HCT116 (cell line): Measurements from ENCODE around the gene SLC6A7. TPM values are rescaled to one million over a fixed set of nuclear protein-coding genes. Genes with fewer than 3 reads are reported as not detected.

Experiments
- ATAC-seq: fragments of 200-7000 bp; cut with Tn5 transposase; 2 replicates; pipeline ENCODE4 v1.9.1; 2020; ENCODE audit warnings: mild to moderate bottlenecking, moderate library complexity
- BruUV-seq: library from RNA; stranded (reverse); fragments of 400-500 nt; replicated peaks from 2 replicates; lab custom pipeline; 2021; lab: Mats Ljungman, UMichigan
- CTCF ChIA-PET: fragments of 300-600 bp; sonication (Branson Sonifier 250); formaldehyde crosslinking; loops from one replicate; lab custom pipeline; 2021; ENCODE audit warnings: antibody characterized with exemption; lab: Charles Lee
- POLR2A ChIA-PET: fragments of 300-600, 350-600 bp; sonication (Branson Sonifier 250); formaldehyde crosslinking; loops from one replicate; lab custom pipeline; 2021; ENCODE audit warnings: antibody characterized with exemption; lab: Charles Lee
- RAD21 ChIA-PET, 2 experiments: fragments of 300-600 bp; sonication (Branson Sonifier 250); formaldehyde crosslinking; loops; one replicate each; lab custom pipeline; 2023; ENCODE audit warnings: low total read pairs in 2 of 2; ENCODE audit not compliant: uncharacterized antibody in 2 of 2, unreplicated experiment in 2 of 2, low non-redundant PET in 1 of 2; lab: Charles Lee
- DNase-seq: peaks from one replicate; pipeline ENCODE4 v3.0.0-alpha.2; 2010; ENCODE audit warnings: low read depth, low spot score
- H2AFZ ChIP-seq: fragments of 200-600 bp; shearing (Covaris generic), sonication (generic); 2 replicates; pipeline ENCODE4 v1.6.1; 2017; ENCODE audit warnings: low read depth, mixed run types, mixed read lengths, antibody characterized with exemption, low read length; ENCODE audit not compliant: poor library complexity, severe bottlenecking
- H3K27ac ChIP-seq: 2 replicates; pipeline ENCODE4 v1.5.1; 2012; ENCODE audit warnings: low read depth, low read length
- H3K27me3 ChIP-seq: fragments of 200-600 bp; sonication (generic); 2 replicates; pipeline ENCODE4 v1.6.1; 2016; ENCODE audit warnings: mixed run types, low read length, mixed read lengths; ENCODE audit not compliant: insufficient read depth
- H3K36me3 ChIP-seq, 2 experiments: fragments of 200-500 bp in 1 of 2; fragments of 200-600 bp in 1 of 2; sonication (Bioruptor generic) in 1 of 2; sonication (generic) in 1 of 2; 2 replicates each; pipeline versions ENCODE4 v1.5.1 to v1.6.1; 2014 to 2016; ENCODE audit warnings: low read length in 2 of 2, inconsistent platforms in 1 of 2, mixed read lengths in 1 of 2, mixed run types in 1 of 2; ENCODE audit not compliant: insufficient read depth in 2 of 2, control insufficient read depth in 1 of 2
- H3K4me1 ChIP-seq, 2 experiments: fragments of 200-600 bp in 1 of 2; sonication (generic) in 1 of 2; 2 replicates each; pipeline versions ENCODE4 v1.5.1 to v1.6.1; 2012 to 2017; ENCODE audit warnings: low read length in 2 of 2, inconsistent platforms in 1 of 2, mild to moderate bottlenecking in 1 of 2, mixed read lengths in 1 of 2, mixed run types in 1 of 2, moderate library complexity in 1 of 2; ENCODE audit not compliant: insufficient read depth in 2 of 2, control insufficient read depth in 1 of 2
- H3K4me2 ChIP-seq: fragments of 200-600 bp; sonication (generic); 2 replicates; pipeline ENCODE4 v1.6.1; 2017; ENCODE audit warnings: mixed run types, low read length, mixed read lengths
- H3K4me3 ChIP-seq, 2 experiments: fragments of 200-600 bp in 1 of 2; sonication (generic) in 1 of 2; replicated peaks in 1 of 2; 2 replicates each; pipeline ENCODE4 v1.5.1; 2011 to 2016; ENCODE audit warnings: low read length in 2 of 2, control low read depth in 1 of 2, low read depth in 1 of 2, mild to moderate bottlenecking in 1 of 2, mixed read lengths in 1 of 2, mixed run types in 1 of 2
- H3K79me2 ChIP-seq: fragments of 200-600 bp; sonication (generic); 2 replicates; pipeline ENCODE4 v1.6.1; 2017; ENCODE audit warnings: mild to moderate bottlenecking, mixed run types, low read length, moderate library complexity, mixed read lengths; ENCODE audit not compliant: insufficient read depth
- H3K9ac ChIP-seq: fragments of 200-600 bp; sonication (generic); 2 replicates; pipeline ENCODE4 v1.6.1; 2016; ENCODE audit warnings: low read length, mixed read lengths
- H3K9me2 ChIP-seq: fragments of 200-600 bp; sonication (generic), shearing (Covaris generic); 2 replicates; pipeline ENCODE4 v1.6.1; 2017; ENCODE audit warnings: mixed run types, mild to moderate bottlenecking, moderate library complexity; ENCODE audit not compliant: insufficient read depth
- H3K9me3 ChIP-seq, 2 experiments: fragments of 200-500 bp in 1 of 2; fragments of 200-600 bp in 1 of 2; sonication (Bioruptor generic) in 1 of 2; sonication (generic) in 1 of 2; 2 replicates each; pipeline ENCODE4 v1.6.1; 2014 to 2017; ENCODE audit warnings: low read length in 2 of 2, mixed read lengths in 2 of 2, inconsistent platforms in 1 of 2, low read depth in 1 of 2, mild to moderate bottlenecking in 1 of 2, mixed run types in 1 of 2, moderate library complexity in 1 of 2; ENCODE audit not compliant: control insufficient read depth in 1 of 2, insufficient read depth in 1 of 2
- H4K20me1 ChIP-seq: fragments of 200-600 bp; sonication (generic), shearing (Covaris generic); 2 replicates; pipeline ENCODE4 v1.6.1; 2017; ENCODE audit warnings: mixed run types, mild to moderate bottlenecking, moderate library complexity; ENCODE audit not compliant: insufficient read depth
- CEBPB ChIP-seq: IDR thresholded peaks from 2 replicates; pipeline ENCODE4 v1.6.1; 2012; ENCODE audit warnings: low read depth
- EGR1 ChIP-seq: IDR thresholded peaks from 2 replicates; pipeline ENCODE4 v1.6.1; 2012; ENCODE audit warnings: low read depth
- EZH2 ChIP-seq: fragments of 200-600 bp; sonication (generic); IDR thresholded peaks from 2 replicates; pipeline ENCODE4 v1.6.1; 2017; ENCODE audit warnings: antibody characterized with exemption, mixed run types
- EZH2phosphoT487 ChIP-seq: fragments of 200-600 bp; IDR thresholded peaks from 2 replicates; pipeline ENCODE4 v1.6.1; 2018; ENCODE audit warnings: antibody characterized with exemption, borderline replicate concordance
- FOSL1 ChIP-seq: IDR thresholded peaks from 2 replicates; pipeline ENCODE4 v1.6.1; 2012; ENCODE audit warnings: low read depth
- JUND ChIP-seq: IDR thresholded peaks from 2 replicates; pipeline ENCODE4 v1.6.1; 2012
- MAX ChIP-seq: IDR thresholded peaks from 2 replicates; pipeline ENCODE4 v1.6.1; 2012
- POLR2AphosphoS5 ChIP-seq: IDR thresholded peaks from 2 replicates; pipeline ENCODE4 v1.6.1; 2011; ENCODE audit warnings: mild to moderate bottlenecking, low read depth, low read length, moderate library complexity
- SIN3A ChIP-seq: IDR thresholded peaks from 2 replicates; pipeline ENCODE4 v1.6.1; 2012; ENCODE audit warnings: low read depth
- SP1 ChIP-seq: IDR thresholded peaks from 2 replicates; pipeline ENCODE4 v1.6.1; 2012; ENCODE audit warnings: low read depth
- TCF7L2 ChIP-seq: IDR thresholded peaks from 2 replicates; pipeline ENCODE4 v1.7.0; 2011; ENCODE audit warnings: borderline replicate concordance, inconsistent platforms; ENCODE audit not compliant: insufficient read depth, insufficient read length; ENCODE audit errors: extremely low read depth
- ZBTB33 ChIP-seq: IDR thresholded peaks from 2 replicates; pipeline ENCODE4 v1.6.1; 2011; ENCODE audit warnings: mild to moderate bottlenecking, low read length, moderate library complexity; ENCODE audit not compliant: insufficient replicate concordance; ENCODE audit errors: extremely low read depth
- ZNF274 ChIP-seq: fragments of 200-500 bp; sonication (Bioruptor generic); IDR thresholded peaks from 2 replicates; pipeline ENCODE4 v1.6.1; 2014; ENCODE audit warnings: mild to moderate bottlenecking, low read depth, low read length, inconsistent platforms
- intact Hi-C: fragments of 100-400 bp; cut with micrococcal nuclease; formaldehyde crosslinking; loops from 2 replicates; pipeline ENCODE4 v1.10.0; 2022
- total RNA-seq: library from RNA; stranded (reverse); gene quantifications from one replicate; pipeline ENCODE4 v1.2.1, GENCODE V29; 2021; ENCODE audit not compliant: unreplicated experiment

The SLC6A7 gene
- total RNA-seq, 1 experiment from 2014 or later, result not detected

- ChIA-PET POLR2A (no interaction called here), CTCF (no interaction called here), RAD21 (no interaction called here)
- no peaks in the 10 kb centered on the region for H3K9me2 ChIP-seq
- H3K36me3 ChIP-seq, result no peaks in the 10 kb centered on the region
- no peak for TF ChIP-seq JUND
- no peak for TF ChIP-seq TCF7L2
- no peak for TF ChIP-seq EZH2phosphoT487
- TF ChIP-seq ZNF274, result no peak
- TF ChIP-seq FOSL1, result no peak
- no peak for TF ChIP-seq CEBPB
- H3K79me2 ChIP-seq, result no peaks in the 10 kb centered on the region
- H3K9ac ChIP-seq, result no peak overlapping the region
- H3K4me2 ChIP-seq, result no peak overlapping the region
- H4K20me1 ChIP-seq, result no peaks in the 10 kb centered on the region
- ATAC-seq (no peak), DNase-seq (no peak)
- no peak overlapping the region for H3K4me3 ChIP-seq
- peaks cover 3 to 19% of the 10 kb centered on the region in 2 experiments; a peak in 3 of 4 replicates for H3K4me1 ChIP-seq
- intact Hi-C loops, result no loop called here
- no peaks in the 10 kb centered on the region for H3K27me3 ChIP-seq
- BruUV-seq, result no TSS peak
- no peak overlapping the region for H2AFZ ChIP-seq
- H3K27ac ChIP-seq, result no peak overlapping the region
- no peaks in the 10 kb centered on the region for H3K9me3 ChIP-seq
These were observed 30.1 kb upstream of the SLC6A7 start for GRCh38 chr5:150159741-150160179.

- ChIA-PET CTCF (no interaction called here), POLR2A (no interaction called here), RAD21 (no interaction called here)
- H2AFZ ChIP-seq, result peak overlapping the region; percentile 99
- intact Hi-C loops, result loop anchor here (1.0 kb wide), 3 partner anchors 58 to 276 kb away; no protein-coding TSS in a partner anchor
- H3K36me3 ChIP-seq, result no peaks in the 10 kb centered on the region
- no peaks in the 10 kb centered on the region for H3K79me2 ChIP-seq
- H3K9me3 ChIP-seq, result no peaks in the 10 kb centered on the region
- no peak for DNase-seq
- peak overlapping the region; percentile 83 for H3K4me2 ChIP-seq
- no peaks in the 10 kb centered on the region for H3K27me3 ChIP-seq
- no peak for ATAC-seq
- H3K4me3 ChIP-seq, result no peak overlapping the region
- no peaks in the 10 kb centered on the region for H4K20me1 ChIP-seq
- no peak overlapping the region for H3K27ac ChIP-seq
- no peaks in the 10 kb centered on the region for H3K9me2 ChIP-seq
- H3K9ac ChIP-seq, result no peak overlapping the region
- peaks cover 3 to 19% of the 10 kb centered on the region in 2 experiments; a peak in 3 of 4 replicates for H3K4me1 ChIP-seq
- no TSS peak for BruUV-seq
- TF ChIP-seq ZBTB33 (no peak), EZH2 (no peak), SP1 (no peak), JUND (no peak), EZH2phosphoT487 (no peak), POLR2AphosphoS5 (no peak), SIN3A (no peak), MAX (no peak), EGR1 (no peak)
These were observed 29.3 kb upstream of the SLC6A7 start for GRCh38 chr5:150160448-150161081.
